H1 (cell line): Measurements from ENCODE around the gene RAP1GAP. TPM values are rescaled to one million over a fixed set of nuclear protein-coding genes. Genes with fewer than 3 reads are reported as not detected.

Experiments
- CTCF ChIA-PET: fragments of 300-600 bp; sonication (Branson Sonifier 250); formaldehyde crosslinking; loops from one replicate; lab custom pipeline; 2021; ENCODE audit not compliant: partially characterized antibody; lab: Charles Lee
- POLR2A ChIA-PET: fragments of 300-600 bp; sonication (Branson Sonifier 250); formaldehyde crosslinking; loops from one replicate; lab custom pipeline; 2021; ENCODE audit warnings: inconsistent platforms; ENCODE audit not compliant: partially characterized antibody; lab: Charles Lee
- DNase-seq, 2 experiments: peaks; one replicate each; pipeline versions ENCODE4 v3.0.0 to v3.0.0-alpha.2; 2010 to 2022; ENCODE audit warnings: low spot score in 2 of 2, low read depth in 1 of 2, mixed read lengths in 1 of 2
- FAIRE-seq: peaks from 2 replicates; lab custom pipeline; 2011; peaks lifted over from hg19 to GRCh38; lab: Jason Lieb, UNC
- H2AFZ ChIP-seq: 2 replicates; pipeline ENCODE4 v1.8.1; 2012; ENCODE audit warnings: low read length, inconsistent platforms
- H2AK5ac ChIP-seq: 2 replicates; pipeline ENCODE4 v1.6.1; 2013; ENCODE audit warnings: low read depth, low read length
- H2BK120ac ChIP-seq: replicated peaks from 2 replicates; pipeline ENCODE3; 2013; ENCODE audit warnings: low read depth, low read length, inconsistent platforms
- H2BK12ac ChIP-seq: 2 replicates; pipeline ENCODE4 v1.6.1; 2013; ENCODE audit warnings: low read depth, low read length
- H2BK15ac ChIP-seq: 2 replicates; pipeline ENCODE4 v1.6.1; 2013; ENCODE audit warnings: low read length
- H2BK20ac ChIP-seq: 2 replicates; pipeline ENCODE4 v1.6.1; 2013; ENCODE audit warnings: low read length
- H2BK5ac ChIP-seq: 2 replicates; pipeline ENCODE4 v1.6.1; 2013; ENCODE audit warnings: low read depth, low read length
- H3K14ac ChIP-seq: 2 replicates; pipeline ENCODE4 v1.6.1; 2013; ENCODE audit warnings: inconsistent platforms; ENCODE audit not compliant: insufficient read length
- H3K18ac ChIP-seq: 2 replicates; pipeline ENCODE4 v1.6.1; 2013; ENCODE audit warnings: low read length; ENCODE audit errors: extremely low read depth
- H3K23ac ChIP-seq: 2 replicates; pipeline ENCODE4 v1.6.1; 2013; ENCODE audit warnings: inconsistent platforms; ENCODE audit not compliant: insufficient read length
- H3K23me2 ChIP-seq: 2 replicates; pipeline ENCODE4 v1.6.1; 2013; ENCODE audit warnings: low read depth, low read length
- H3K27ac ChIP-seq: 2 replicates; pipeline ENCODE4 v1.6.1; 2011; ENCODE audit warnings: low read depth, low read length, inconsistent platforms
- H3K27me3 ChIP-seq, 4 experiments: replicated peaks in 1 of 4; 1 replicate in 1 of 4; 2 replicates in 3 of 4; pipeline versions ENCODE4 v1.6.1 to v1.8.1; 2011 to 2013; ENCODE audit warnings: low read length in 3 of 4, mild to moderate bottlenecking in 3 of 4, inconsistent platforms in 2 of 4, mixed read lengths in 2 of 4, moderate library complexity in 1 of 4; ENCODE audit not compliant: control insufficient read depth in 3 of 4, insufficient read depth in 3 of 4; ENCODE audit errors: extremely low read depth in 1 of 4
- H3K36me3 ChIP-seq, 4 experiments: 2 replicates each; pipeline versions ENCODE4 v1.6.1 to v1.8.1; 2011 to 2013; ENCODE audit warnings: mild to moderate bottlenecking in 4 of 4, low read length in 3 of 4, moderate library complexity in 2 of 4, control low read depth in 1 of 4, inconsistent platforms in 1 of 4; ENCODE audit not compliant: insufficient read depth in 4 of 4, control insufficient read depth in 2 of 4
- H3K4ac ChIP-seq: replicated peaks from 2 replicates; pipeline ENCODE3; 2013; ENCODE audit warnings: low read length, low read depth, mixed read lengths, inconsistent platforms; ENCODE audit not compliant: insufficient read length
- H3K4me1 ChIP-seq, 4 experiments: replicated peaks in 1 of 4; 1 replicate in 1 of 4; 2 replicates in 3 of 4; pipeline versions ENCODE4 v1.6.1 to v1.8.1; 2011 to 2013; ENCODE audit warnings: low read length in 3 of 4, inconsistent platforms in 2 of 4, mixed read lengths in 1 of 4; ENCODE audit not compliant: insufficient read depth in 4 of 4, control insufficient read depth in 3 of 4
- H3K4me2 ChIP-seq, 2 experiments: 2 replicates each; pipeline versions ENCODE4 v1.6.1 to v1.8.1; 2011 to 2013; ENCODE audit warnings: low read depth in 2 of 2, low read length in 2 of 2, control low read depth in 1 of 2, inconsistent platforms in 1 of 2, mild to moderate bottlenecking in 1 of 2; ENCODE audit not compliant: insufficient read depth in 1 of 2
- H3K4me3 ChIP-seq, 4 experiments: fragments of 200-600, 300-600 bp in 1 of 4; sonication (generic), shearing (Covaris generic), sonication (Bioruptor Twin) in 1 of 4; 2 replicates each; pipeline versions ENCODE4 v1.5.1 to v1.8.1; 2011 to 2016; ENCODE audit warnings: low read length in 4 of 4, low read depth in 3 of 4, control low read depth in 2 of 4, inconsistent platforms in 2 of 4, mild to moderate bottlenecking in 2 of 4, mixed read lengths in 1 of 4, moderate library complexity in 1 of 4; ENCODE audit not compliant: insufficient read depth in 2 of 4; ENCODE audit errors: extremely low read depth in 1 of 4
- H3K56ac ChIP-seq: replicated peaks from 2 replicates; pipeline ENCODE3; 2013; ENCODE audit warnings: low read depth, mild to moderate bottlenecking, mixed read lengths, low read length, inconsistent platforms; ENCODE audit not compliant: insufficient read length
- H3K79me1 ChIP-seq: 2 replicates; pipeline ENCODE4 v1.6.1; 2013; ENCODE audit warnings: low read depth, low read length, control low read depth
- H3K79me2 ChIP-seq, 2 experiments: 2 replicates each; pipeline versions ENCODE4 v1.6.1 to v1.8.1; 2012 to 2013; ENCODE audit warnings: low read length in 2 of 2, mild to moderate bottlenecking in 2 of 2, inconsistent platforms in 1 of 2; ENCODE audit not compliant: insufficient read depth in 2 of 2, control insufficient read depth in 1 of 2
- H3K9ac ChIP-seq, 4 experiments: replicated peaks in 1 of 4; 1 replicate in 1 of 4; 2 replicates in 3 of 4; pipeline versions ENCODE4 v1.6.1 to v1.8.1; 2011 to 2013; ENCODE audit warnings: low read depth in 3 of 4, low read length in 3 of 4, control low read depth in 2 of 4, mild to moderate bottlenecking in 2 of 4, moderate library complexity in 2 of 4, inconsistent platforms in 1 of 4; ENCODE audit errors: extremely low read depth in 1 of 4
- H3K9me3 ChIP-seq, 2 experiments: 2 replicates each; pipeline versions ENCODE4 v1.6.1 to v1.8.1; 2012 to 2013; ENCODE audit warnings: mild to moderate bottlenecking in 2 of 2, moderate library complexity in 2 of 2, control low read depth in 1 of 2, inconsistent platforms in 1 of 2, low read depth in 1 of 2, low read length in 1 of 2, mixed read lengths in 1 of 2; ENCODE audit not compliant: insufficient read depth in 2 of 2
- H4K20me1 ChIP-seq, 2 experiments: replicated peaks in 1 of 2; 2 replicates each; pipeline versions ENCODE3 to v1.8.1; 2011 to 2013; ENCODE audit warnings: inconsistent platforms in 2 of 2, low read length in 2 of 2, mild to moderate bottlenecking in 1 of 2; ENCODE audit not compliant: insufficient read depth in 2 of 2, control insufficient read depth in 1 of 2
- H4K5ac ChIP-seq: 2 replicates; pipeline ENCODE4 v1.6.1; 2013; ENCODE audit warnings: low read length, low read depth, mixed read lengths, inconsistent platforms; ENCODE audit not compliant: insufficient read length
- H4K8ac ChIP-seq: 2 replicates; pipeline ENCODE4 v1.8.0; 2013; ENCODE audit warnings: mild to moderate bottlenecking, moderate library complexity, low read length, inconsistent platforms; ENCODE audit not compliant: insufficient read depth; ENCODE audit errors: extremely low read depth
- H4K91ac ChIP-seq: replicated peaks from 2 replicates; pipeline ENCODE3; 2013; ENCODE audit warnings: low read length, mixed read lengths, inconsistent platforms; ENCODE audit not compliant: insufficient read length
- CBX8 ChIP-seq: fragments of 300-800, 300-1000 bp; sonication (generic); IDR thresholded peaks from 2 replicates; pipeline ENCODE4 v1.7.1; 2016; ENCODE audit warnings: low read depth, low read length, borderline replicate concordance
- CTCF ChIP-seq, 3 experiments: IDR thresholded peaks; 1 replicate in 2 of 3; 2 replicates in 1 of 3; pipeline versions ENCODE4 v1.5.1 to v1.6.1; 2011; ENCODE audit warnings: low read length in 3 of 3, mild to moderate bottlenecking in 3 of 3, inconsistent platforms in 2 of 3, low read depth in 1 of 3, moderate library complexity in 1 of 3; ENCODE audit not compliant: insufficient read depth in 1 of 3; ENCODE audit errors: control extremely low read depth in 1 of 3
- EP300 ChIP-seq, 2 experiments: IDR thresholded peaks; 1 replicate in 1 of 2; 2 replicates in 1 of 2; pipeline ENCODE4 v1.6.1; 2011 to 2012; ENCODE audit warnings: low read depth in 2 of 2, low read length in 2 of 2, mild to moderate bottlenecking in 2 of 2, borderline replicate concordance in 1 of 2, inconsistent platforms in 1 of 2, moderate library complexity in 1 of 2
- SIN3A ChIP-seq, 2 experiments: IDR thresholded peaks in 1 of 2; conservative IDR thresholded peaks in 1 of 2; 2 replicates each; pipeline ENCODE4 v1.6.1; 2011 to 2012; ENCODE audit warnings: low read length in 2 of 2, improper control_type of control experiment in 1 of 2, low read depth in 1 of 2, mild to moderate bottlenecking in 1 of 2
- TAF7 ChIP-seq: optimal IDR thresholded peaks from 2 replicates; pipeline ENCODE3; 2011; ENCODE audit warnings: low read depth, mild to moderate bottlenecking, inconsistent platforms, low read length, moderate library complexity, borderline replicate concordance
- TBP ChIP-seq: IDR thresholded peaks from 2 replicates; pipeline ENCODE4 v1.6.1; 2011; ENCODE audit warnings: low read depth, low read length, improper control_type of control experiment
- ZNF274 ChIP-seq: IDR thresholded peaks from 2 replicates; pipeline ENCODE4 v1.7.0; 2012; ENCODE audit warnings: low read length, borderline replicate concordance; ENCODE audit errors: extremely low read depth
- WGBS, 2 experiments: shearing (Covaris generic) in 1 of 2; methylation state at CpG; one replicate each; pipeline versions ENCODE4 v1.1.6 to v1.1.7; 2013 to 2015; ENCODE audit warnings: low lambda C conversion rate in 2 of 2, mixed read lengths in 2 of 2, inconsistent platforms in 1 of 2, low coverage in 1 of 2, missing lambda C conversion rate in 1 of 2; ENCODE audit not compliant: insufficient replicate concordance in 2 of 2, insufficient coverage in 1 of 2, insufficient read length in 1 of 2; ENCODE audit errors: extremely low coverage in 1 of 2, missing lambda C conversion rate in 1 of 2; 5-methylcytosine and 5-hydroxymethylcytosine counted together
- polyA plus RNA-seq, 7 experiments: library from polyadenylated mRNA; depleted of rRNA in 3 of 7; stranded (reverse) in 5 of 7; unstranded in 2 of 7; fragments of >200 nt in 5 of 7; fragments of 200-250 nt in 2 of 7; gene quantifications; 1 replicate in 5 of 7; 2 replicates in 1 of 7; 4 replicates in 1 of 7; pipeline versions ENCODE4 v1.2.1 to v1.2.3, GENCODE V29; 2011 to 2013; ENCODE audit warnings: missing spikeins in 2 of 7, mixed read lengths in 2 of 7
- total RNA-seq: library from RNA; stranded (reverse); fragmentation: NEBNext Ultra II Directional; extraction: Animal tissue kit (Norgen Biotek cat#: 25700); gene quantifications from 2 replicates; pipeline ENCODE4 v1.2.1, GENCODE V29; 2021

Gene RAP1GAP
- total and polyA plus RNA-seq, 2 of the 8 experiments (the other 6 are each of a cell fraction or from before 2014, with no cell fraction given): 8.4 TPM

GRCh38 chr1:21574466-21575151, 94.5 kb downstream of the RAP1GAP start:
- Histone ChIP-seq H3K14ac (no peak overlapping the region), H3K9ac (no peak overlapping the region), H2BK120ac (no peak overlapping the region), H3K9me3 (no peaks in the 10 kb centered on the region), H2BK5ac (no peak overlapping the region), H3K4me3 (no peak overlapping the region), H2BK20ac (no peak overlapping the region), H3K4ac (peak overlapping the region; percentile 34), H3K23ac (no peak overlapping the region), H3K79me2 (no peaks in the 10 kb centered on the region), H3K56ac (no peak overlapping the region), H3K27ac (no peak overlapping the region), H3K36me3 (peaks cover 0 to 4% (median 2%) of the 10 kb centered on the region in 4 experiments; a peak in 4 of 8 replicates), H4K20me1 (peaks cover 2 to 4% of the 10 kb centered on the region in 2 experiments), H4K91ac (peak overlapping the region; percentile 81), H2AK5ac (peak overlapping the region; percentile 7; the same call in 1 of the 2 replicates), H2AFZ (no peak overlapping the region), H3K27me3 (no peaks in the 10 kb centered on the region; a peak in 2 of 7 replicates), H3K79me1 (no peaks in the 10 kb centered on the region; the same call in none of the 2 replicates), H2BK15ac (no peak overlapping the region), H2BK12ac (peak overlapping the region; percentile 41; the same call in 1 of the 2 replicates), H4K5ac (no peak overlapping the region), H3K23me2 (peaks cover 3% of the 10 kb centered on the region; the same call in 1 of the 2 replicates), H3K18ac (no peak overlapping the region; the same call in 1 of the 2 replicates), H4K8ac (peak overlapping the region; percentile 73; the same call in 1 of the 2 replicates), H3K4me1 (peaks cover 2 to 7% (median 4%) of the 10 kb centered on the region in 4 experiments; a peak in 6 of 7 replicates), H3K4me2 (no peak overlapping the region)
- DNase-seq (peak; percentile 36 to 72), FAIRE-seq (no peak)
- ChIA-PET POLR2A (interaction anchor here (0.7 to 1.6 kb wide), 5 partner anchors 21 to 68 kb away, joined by 3 to 5 read pairs (median 4); no protein-coding TSS in a partner anchor), CTCF (interaction anchor here (0.6 to 4.8 kb wide), 25 partner anchors 10 to 397 kb away, joined by 3 to 49 read pairs (median 4); partner anchors contain the start of gene ALPL)
- WGBS, 2 experiments: 75% methylated on average over 23 of the region's 31 CpGs; no CpG with 5 or more reads in 1 of the 2 experiments
- TF ChIP-seq ZNF274: no peak
- TF ChIP-seq TBP: peak; percentile 29; the same call in 1 of the 2 replicates
- no peak for TF ChIP-seq SIN3A (conservative IDR thresholded peaks at IDR 0.05 in 1 of 2, IDR thresholded peaks at IDR 0.05 in 1 of 2; ENCODE audit: low read depth in 1 of 2, low read length in 2 of 2)
- TF ChIP-seq TAF7: no peak
- TF ChIP-seq EP300 (IDR thresholded peaks at IDR 0.05; ENCODE audit: borderline replicate concordance in 1 of 2, low read depth in 2 of 2, low read length in 2 of 2): no peak
- TF ChIP-seq CBX8: no peak
- peak in 1 of 3 experiments; percentile 10; a peak in 1 of 4 replicates for TF ChIP-seq CTCF (IDR thresholded peaks at IDR 0.05; ENCODE audit: control extremely low read depth in 1 of 3, insufficient read depth in 1 of 3, low read depth in 1 of 3, low read length in 3 of 3)
